Measurements from ENCODE around the gene SRD5A2. TPM values are rescaled to one million over a fixed set of nuclear protein-coding genes. Genes with fewer than 3 reads are reported as not detected.

Gene SRD5A2, protein sequence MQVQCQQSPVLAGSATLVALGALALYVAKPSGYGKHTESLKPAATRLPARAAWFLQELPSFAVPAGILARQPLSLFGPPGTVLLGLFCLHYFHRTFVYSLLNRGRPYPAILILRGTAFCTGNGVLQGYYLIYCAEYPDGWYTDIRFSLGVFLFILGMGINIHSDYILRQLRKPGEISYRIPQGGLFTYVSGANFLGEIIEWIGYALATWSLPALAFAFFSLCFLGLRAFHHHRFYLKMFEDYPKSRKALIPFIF
- under 1 TPM in 1 of 2 donors, not detected in 1; 0.26 TPM for total RNA-seq

DNA sequence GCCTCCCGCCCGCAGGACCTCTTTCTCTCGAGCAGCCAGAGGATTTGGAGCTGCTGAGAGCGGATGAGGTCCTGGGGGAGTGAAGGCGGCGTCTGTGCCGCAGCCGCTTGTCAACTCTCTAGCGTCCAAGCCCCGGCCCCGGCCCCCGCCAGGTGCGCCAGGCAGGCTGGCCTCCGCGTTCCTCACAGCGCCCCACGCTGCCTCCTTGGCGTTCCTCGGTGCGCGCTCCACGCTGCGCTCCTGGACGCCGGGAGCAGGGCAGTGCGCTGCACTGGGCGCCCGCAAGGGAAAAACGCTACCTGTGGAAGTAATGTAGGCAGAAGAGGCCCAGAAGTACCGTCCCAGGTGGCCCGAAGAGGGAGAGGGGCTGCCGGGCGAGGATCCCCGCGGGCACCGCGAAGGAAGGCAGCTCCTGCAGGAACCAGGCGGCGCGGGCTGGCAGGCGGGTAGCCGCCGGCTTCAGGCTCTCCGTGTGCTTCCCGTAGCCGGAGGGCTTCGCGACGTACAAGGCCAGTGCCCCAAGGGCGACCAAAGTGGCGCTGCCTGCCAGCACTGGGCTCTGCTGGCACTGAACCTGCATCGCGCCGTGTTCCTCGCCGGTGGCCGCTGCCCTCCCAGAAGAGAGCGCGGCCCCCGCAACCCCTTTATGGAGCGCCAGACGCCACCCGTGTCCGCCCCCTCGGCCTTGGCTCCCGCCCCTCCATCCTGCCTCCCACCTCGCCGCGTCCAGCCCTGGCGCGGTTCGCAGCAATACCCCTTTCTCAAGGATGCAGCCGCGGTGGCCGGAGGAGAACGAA lies at the start of gene SRD5A2:
Gene SRD5A2 (minus strand): TSS at position 618 of the 797 bp plus-strand sequence. CDS start 38 bp downstream, at position 580.
- 3 to 14% methylated on average over 7 to 70 of the region's 76 CpGs for WGBS, 2 donors
- ATAC-seq = no peak
- Histone ChIP-seq H3K4me3 (no peak within 1 kb of the TSS), H3K27ac (no peak within 1 kb of the TSS), H3K9me3 (no peaks in the 10 kb centered on the region), H3K36me3 (replicated peaks in 1 of 2; ENCODE audit: insufficient read depth in 1 of 2, low read depth in 2 of 2) (no peaks in the 10 kb centered on the region), H3K27me3 (no peaks in the 10 kb centered on the region), H3K4me1 (no peaks in the 10 kb centered on the region)
- no peak for DNase-seq
- intact Hi-C loops (cut with DNase I) = no loop called here
- no peak for TF ChIP-seq POLR2A (IDR thresholded peaks at IDR 0.05)
- TF ChIP-seq, protein P1, sequence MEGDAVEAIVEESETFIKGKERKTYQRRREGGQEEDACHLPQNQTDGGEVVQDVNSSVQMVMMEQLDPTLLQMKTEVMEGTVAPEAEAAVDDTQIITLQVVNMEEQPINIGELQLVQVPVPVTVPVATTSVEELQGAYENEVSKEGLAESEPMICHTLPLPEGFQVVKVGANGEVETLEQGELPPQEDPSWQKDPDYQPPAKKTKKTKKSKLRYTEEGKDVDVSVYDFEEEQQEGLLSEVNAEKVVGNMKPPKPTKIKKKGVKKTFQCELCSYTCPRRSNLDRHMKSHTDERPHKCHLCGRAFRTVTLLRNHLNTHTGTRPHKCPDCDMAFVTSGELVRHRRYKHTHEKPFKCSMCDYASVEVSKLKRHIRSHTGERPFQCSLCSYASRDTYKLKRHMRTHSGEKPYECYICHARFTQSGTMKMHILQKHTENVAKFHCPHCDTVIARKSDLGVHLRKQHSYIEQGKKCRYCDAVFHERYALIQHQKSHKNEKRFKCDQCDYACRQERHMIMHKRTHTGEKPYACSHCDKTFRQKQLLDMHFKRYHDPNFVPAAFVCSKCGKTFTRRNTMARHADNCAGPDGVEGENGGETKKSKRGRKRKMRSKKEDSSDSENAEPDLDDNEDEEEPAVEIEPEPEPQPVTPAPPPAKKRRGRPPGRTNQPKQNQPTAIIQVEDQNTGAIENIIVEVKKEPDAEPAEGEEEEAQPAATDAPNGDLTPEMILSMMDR (IDR thresholded peaks at IDR 0.05) = no peak

DNA sequence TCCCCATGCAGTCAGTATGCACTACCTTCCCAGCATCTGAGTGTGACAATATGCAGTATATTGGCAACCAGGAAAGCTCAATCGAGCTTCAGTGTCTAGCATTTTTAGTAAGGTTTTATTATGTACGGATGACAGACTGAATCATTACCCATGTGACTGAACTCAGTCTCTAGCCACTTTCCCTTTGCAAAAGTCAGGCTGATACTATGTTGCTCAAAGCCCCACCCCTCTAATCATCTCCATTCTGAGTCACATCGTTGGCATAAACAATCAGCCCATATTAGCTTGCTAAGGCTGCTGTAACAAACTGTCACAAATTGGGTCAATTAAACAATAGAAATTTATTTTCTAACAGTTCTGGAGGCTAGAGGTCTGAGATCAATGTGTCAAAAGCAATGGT lies 25.8 kb upstream of the SRD5A2 start:
- H3K27ac ChIP-seq = no peak overlapping the region
- WGBS, 2 donors = 47 to 57% methylated on average over 3 of the region's 3 CpGs
- ATAC-seq (no peak), DNase-seq (no peak)
- H3K4me3 ChIP-seq = no peak overlapping the region
- intact Hi-C loops (cut with DNase I) = no loop called here
- no peaks in the 10 kb centered on the region for H3K36me3 ChIP-seq (replicated peaks in 1 of 2; ENCODE audit: insufficient read depth in 1 of 2, low read depth in 2 of 2)
- peaks cover 0 to 17% (median 0%) of the 10 kb centered on the region in 3 donors for H3K9me3 ChIP-seq
- no peaks in the 10 kb centered on the region for H3K4me1 ChIP-seq
- TF ChIP-seq, protein P1 (IDR thresholded peaks at IDR 0.05) = no peak
- no peak for TF ChIP-seq POLR2A (IDR thresholded peaks at IDR 0.05)
- no peaks in the 10 kb centered on the region for H3K27me3 ChIP-seq

DNA sequence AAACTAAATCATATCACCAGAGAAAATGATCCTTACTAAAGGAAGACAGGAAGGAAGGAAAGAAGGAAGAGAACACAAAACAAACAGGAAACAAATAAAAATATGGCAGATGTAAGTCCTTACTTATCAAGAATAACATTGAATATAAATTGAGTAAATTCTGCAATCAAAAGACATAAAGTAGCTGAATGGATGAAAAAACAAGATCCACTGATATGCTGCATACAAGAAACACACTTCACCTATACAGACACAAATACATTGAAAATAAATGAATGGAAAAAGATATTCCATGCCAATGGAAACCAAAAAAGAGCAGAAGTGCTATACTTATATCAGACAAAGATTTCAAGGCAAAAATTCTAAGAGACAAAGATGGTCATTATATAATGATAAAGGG lies 18.0 kb upstream of the SRD5A2 start:
- no peak overlapping the region for H3K4me3 ChIP-seq
- DNase-seq (no peak), ATAC-seq (no peak)
- H3K4me1 ChIP-seq = no peaks in the 10 kb centered on the region
- peaks cover 0 to 4% (median 0%) of the 10 kb centered on the region in 3 donors for H3K9me3 ChIP-seq
- no peak overlapping the region for H3K27ac ChIP-seq
- intact Hi-C loops (cut with DNase I) = no loop called here
- no peaks in the 10 kb centered on the region for H3K36me3 ChIP-seq (replicated peaks in 1 of 2; ENCODE audit: insufficient read depth in 1 of 2, low read depth in 2 of 2)
- TF ChIP-seq, protein P1 (IDR thresholded peaks at IDR 0.05) = no peak
- no peak for TF ChIP-seq POLR2A (IDR thresholded peaks at IDR 0.05)
- no peaks in the 10 kb centered on the region for H3K27me3 ChIP-seq

DNA sequence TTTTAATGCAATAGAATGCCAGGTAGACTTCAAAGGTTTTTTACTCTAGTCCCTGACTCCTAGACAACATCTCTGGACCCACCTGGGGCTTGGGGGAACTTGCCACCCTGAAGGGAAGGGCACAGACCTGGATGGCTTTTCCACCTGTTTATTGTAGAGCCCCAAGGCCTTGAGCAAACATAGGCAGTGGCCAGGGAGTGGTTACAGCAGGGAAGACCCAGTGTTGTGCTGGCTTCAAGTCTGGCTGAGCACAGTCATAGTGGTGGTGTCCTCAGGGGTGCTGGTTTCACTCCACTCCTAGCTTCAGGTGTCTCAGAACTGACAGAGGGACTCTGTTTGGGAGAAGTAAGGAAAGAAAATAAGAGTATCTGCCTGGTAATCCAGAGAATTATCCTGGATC lies 5.5 kb upstream of the SRD5A2 start:
- DNase-seq = no peak
- H3K9me3 ChIP-seq = peaks cover 0 to 4% (median 0%) of the 10 kb centered on the region in 3 donors
- H3K36me3 ChIP-seq (replicated peaks in 1 of 2; ENCODE audit: insufficient read depth in 1 of 2, low read depth in 2 of 2) = no peaks in the 10 kb centered on the region
- H3K27me3 ChIP-seq = no peaks in the 10 kb centered on the region
- no peak overlapping the region for H3K4me3 ChIP-seq
- H3K4me1 ChIP-seq = no peaks in the 10 kb centered on the region
- no peak for TF ChIP-seq POLR2A (IDR thresholded peaks at IDR 0.05)
- TF ChIP-seq, protein P1 (IDR thresholded peaks at IDR 0.05) = no peak
- intact Hi-C loops (cut with DNase I) = no loop called here
- no peak overlapping the region for H3K27ac ChIP-seq
- ATAC-seq = no peak
